GM19351 (cell line): ENCODE data around the gene TMA7B.
"Not testable (repeated sequence)": the region's sequence is repeated elsewhere in the genome, so short reads cannot be mapped to it uniquely, and the experiment has no call there.

Experiments
- ATAC-seq: cut with Tn5 transposase; IDR thresholded peaks from one replicate; pipeline ENCODE4 v1.9.1; 2021; ENCODE audit warnings: mild to moderate bottlenecking, moderate library complexity; ENCODE audit not compliant: unreplicated experiment

TMA7B gene

GRCh38 chr22:39979048-39979447 is 18.9 kb downstream of the TMA7B start:
- no peak for ATAC-seq

GRCh38 chr22:39979458-39979857 is 19.3 kb downstream of the TMA7B start:
- ATAC-seq: no peak

GRCh38 chr22:39980596-39980995 is 20.4 kb downstream of the TMA7B start:
- no peak for ATAC-seq

DNA sequence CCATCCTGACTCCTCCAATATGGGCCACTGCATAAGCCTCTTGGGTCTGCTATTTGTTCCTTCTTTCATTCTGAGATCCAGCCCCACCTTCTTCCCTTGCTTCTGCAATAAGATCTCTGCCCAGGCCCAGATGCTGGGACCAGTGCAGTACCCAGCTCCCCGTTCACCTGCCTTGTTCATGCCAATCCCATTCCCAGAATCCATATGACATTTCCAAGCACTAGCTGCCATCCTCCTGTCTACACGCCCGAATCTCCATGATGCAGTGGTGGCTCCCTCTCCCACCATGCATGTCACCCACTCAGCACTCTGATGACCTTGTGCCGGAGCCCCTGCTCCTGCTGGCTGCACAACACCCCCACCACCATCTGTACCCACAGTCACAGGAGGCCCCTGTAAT is 23.1 kb downstream of the TMA7B start:
- no peak for ATAC-seq

- no peak for ATAC-seq
Observed at GRCh38 chr22:39984006-39984405, 23.8 kb downstream of the TMA7B start.

GRCh38 chr22:39984746-39985145 is 24.5 kb downstream of the TMA7B start:
- no peak for ATAC-seq

DNA sequence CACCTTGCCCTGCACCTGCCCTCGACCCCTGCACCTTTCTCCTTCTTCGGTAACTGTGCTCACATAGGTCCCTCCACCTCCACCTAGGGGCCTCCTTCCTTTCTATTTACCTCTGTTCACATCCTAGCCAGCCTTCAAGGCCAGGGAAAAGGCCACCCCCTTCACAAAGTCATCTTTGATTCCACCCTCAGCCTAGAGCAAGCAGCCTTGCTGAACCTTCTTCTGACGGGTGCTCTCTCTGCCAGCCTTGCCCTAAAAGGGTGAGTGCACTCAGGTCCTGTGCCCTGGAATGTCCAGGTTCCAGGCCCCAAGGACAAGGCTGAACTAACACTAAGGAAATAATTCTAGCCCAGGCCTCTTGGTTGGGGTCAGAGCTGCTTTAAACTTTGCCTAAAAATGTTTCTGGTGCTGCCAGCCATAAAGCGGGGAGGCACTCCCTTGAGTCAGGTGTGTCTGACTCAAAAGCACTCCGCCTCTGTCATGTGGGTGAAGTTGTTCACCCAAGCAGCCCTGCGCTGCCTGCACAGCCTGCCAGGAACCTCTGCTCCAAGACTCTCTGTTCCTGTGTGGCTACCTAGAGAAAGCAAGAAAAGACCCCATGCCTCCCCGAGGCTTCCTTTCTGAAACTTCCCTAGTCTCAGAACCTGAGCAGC is 25.3 kb downstream of the TMA7B start:
- no peak for ATAC-seq

DNA sequence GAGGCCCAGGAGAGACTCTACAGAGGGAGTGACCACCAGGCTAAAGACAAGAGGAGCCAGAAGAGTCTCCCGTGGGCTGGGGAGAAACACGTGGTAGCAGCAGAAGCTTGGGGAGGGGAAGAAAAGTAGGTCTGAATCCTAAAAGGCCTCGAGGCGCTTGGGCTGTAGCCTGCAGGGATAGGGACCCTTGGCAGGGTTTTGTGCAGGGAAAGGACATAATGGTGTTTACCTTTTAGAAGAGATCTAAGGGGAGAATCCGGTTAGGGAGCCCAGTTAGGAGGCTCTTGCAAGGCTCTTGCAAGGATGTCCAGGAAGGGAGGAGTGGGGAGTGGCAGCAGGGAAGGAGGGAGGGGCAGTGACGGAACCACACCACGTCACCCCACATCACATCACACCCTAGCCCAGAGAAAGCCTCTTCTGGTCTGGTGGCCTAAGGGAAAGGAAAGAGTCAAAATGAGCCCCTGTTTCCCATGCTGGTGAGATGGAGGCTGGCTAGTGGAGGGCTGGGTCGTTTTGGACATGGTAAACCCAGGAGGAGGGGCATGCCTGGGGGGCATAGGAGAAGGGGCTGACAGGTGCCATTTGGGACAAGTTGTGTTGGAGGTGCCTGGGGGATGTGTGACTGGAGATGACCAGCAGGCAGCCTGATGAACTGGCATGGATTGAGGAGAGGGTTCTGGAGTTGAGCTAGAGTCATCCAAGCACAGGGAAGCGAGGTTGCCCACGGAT is 28.4 kb downstream of the TMA7B start:
- ATAC-seq: no peak

- ATAC-seq: no peak
Observed at GRCh38 chr22:39989633-39990032, 29.4 kb downstream of the TMA7B start.

DNA sequence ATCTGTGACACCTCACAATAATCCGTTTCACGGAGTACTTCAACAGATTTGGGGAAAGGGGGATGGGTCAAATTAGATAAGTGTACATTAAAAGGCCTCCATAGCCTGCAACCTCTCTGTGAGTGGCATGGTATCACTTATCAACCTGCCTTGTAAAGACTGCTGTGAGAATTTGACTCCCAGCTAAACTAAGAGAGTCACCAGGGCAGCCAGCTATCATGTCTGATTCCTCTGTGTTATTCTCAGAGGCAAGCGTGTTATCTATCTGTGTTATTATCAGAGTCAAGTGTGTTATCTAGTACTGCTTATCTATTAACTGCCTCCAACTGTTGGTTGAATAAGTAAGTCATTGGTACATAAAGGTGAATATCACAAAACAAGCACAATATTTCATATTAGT is 30.5 kb downstream of the TMA7B start:
- no peak for ATAC-seq

- ATAC-seq: no peak
Observed at GRCh38 chr22:39991159-39991860, 31.1 kb downstream of the TMA7B start.

DNA sequence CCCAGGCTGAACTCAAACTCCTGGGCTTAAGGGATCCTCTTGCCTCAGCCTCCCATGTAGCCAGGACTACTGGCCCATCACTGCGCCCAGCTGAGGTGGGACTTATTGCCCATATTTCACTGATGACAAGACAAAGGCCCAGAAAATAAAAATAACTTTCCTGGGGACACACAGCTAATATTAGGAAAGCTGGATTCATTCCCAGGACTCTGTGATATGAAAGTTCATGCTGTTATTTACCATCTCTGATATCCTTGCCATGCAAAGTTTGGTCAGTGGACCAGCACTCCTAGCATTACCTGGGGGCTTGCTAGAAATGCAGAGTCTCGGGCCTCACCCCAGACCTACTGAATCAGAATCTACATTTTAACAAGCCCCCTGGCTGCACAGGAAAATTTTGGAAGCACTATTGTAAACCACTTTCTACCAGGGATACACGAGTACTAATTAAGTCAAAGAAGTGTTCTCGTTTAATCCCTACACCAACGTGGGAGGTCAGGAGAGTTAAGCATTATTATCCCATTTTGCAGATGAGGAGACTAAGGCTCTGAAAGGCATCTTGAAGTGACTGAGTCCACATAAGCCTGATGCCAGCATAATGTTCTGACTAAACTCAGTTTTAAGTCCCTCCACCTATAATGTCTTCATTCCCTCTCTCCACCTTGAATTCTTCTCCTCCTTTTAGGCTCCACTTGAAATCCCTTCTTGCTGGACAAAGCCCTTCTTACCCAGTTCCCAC is 32.1 kb downstream of the TMA7B start:
- ATAC-seq: no peak

- ATAC-seq: not testable (repeated sequence)
Observed at GRCh38 chr22:39992894-39993293, 32.7 kb downstream of the TMA7B start.

DNA sequence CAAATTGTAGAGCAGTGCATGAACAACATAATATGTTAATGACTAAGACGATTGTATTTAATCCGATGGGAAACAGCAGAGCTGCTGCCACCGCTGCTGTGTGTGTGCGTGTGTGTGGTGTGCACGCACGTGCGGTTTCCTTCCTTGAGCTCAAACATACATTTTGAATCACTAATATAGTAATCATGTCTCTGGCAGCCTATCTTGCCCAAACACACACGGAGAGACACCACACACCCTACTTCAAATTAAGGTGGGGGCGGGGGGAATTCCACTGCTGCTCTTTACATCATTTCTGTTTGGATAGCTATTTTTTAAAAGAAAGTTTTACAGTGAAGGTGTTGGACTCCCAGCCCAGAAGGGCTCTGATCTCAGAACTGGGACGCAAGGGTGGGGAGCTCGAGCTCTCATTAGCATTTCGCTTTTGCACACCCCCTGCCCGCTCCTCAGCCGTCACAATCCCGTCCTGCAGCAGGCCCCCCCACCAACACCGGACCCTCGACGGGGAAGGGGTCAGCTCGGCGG is 33.9 kb downstream of the TMA7B start:
- no peak for ATAC-seq

GRCh38 chr22:39994566-39995392 is 34.6 kb downstream of the TMA7B start, which contains the start of gene FAM83F:
FAM83F (plus strand) TSS chr22:39994954; CDS start chr22:39995043, 89 bp downstream.
- no peak for ATAC-seq

GRCh38 chr22:39995393-39996252 is 35.4 kb downstream of the TMA7B start:
- no peak for ATAC-seq

GRCh38 chr22:39996732-39997131 is 36.5 kb downstream of the TMA7B start:
- no peak for ATAC-seq

DNA sequence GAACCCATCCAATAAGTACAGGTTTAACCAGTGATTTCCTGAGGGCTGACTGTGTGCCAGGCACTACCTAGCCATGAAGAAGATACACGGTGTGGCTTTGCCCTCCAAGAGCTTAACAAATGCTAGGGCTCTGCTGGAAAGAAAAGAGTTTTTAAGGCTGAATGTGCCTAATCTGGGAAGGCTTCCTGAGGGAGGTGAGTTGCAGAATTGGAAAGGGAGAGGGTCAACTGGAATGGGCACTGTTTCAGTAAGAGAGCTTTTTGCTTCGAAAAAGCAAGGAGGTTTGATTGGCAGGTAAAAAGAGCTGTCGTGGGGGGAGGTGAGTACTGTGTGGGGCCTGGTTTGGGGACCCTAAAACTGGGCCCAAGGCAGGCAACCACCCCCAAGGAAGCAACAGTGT is 37.2 kb downstream of the TMA7B start:
- no peak for ATAC-seq
